ENCODE results near the gene PTF1A. TPM values are rescaled to one million over a fixed set of nuclear protein-coding genes. Genes with fewer than 3 reads are reported as not detected.

The PTF1A gene
- total RNA-seq, 1 donor from 2014 or later = not detected

DNA sequence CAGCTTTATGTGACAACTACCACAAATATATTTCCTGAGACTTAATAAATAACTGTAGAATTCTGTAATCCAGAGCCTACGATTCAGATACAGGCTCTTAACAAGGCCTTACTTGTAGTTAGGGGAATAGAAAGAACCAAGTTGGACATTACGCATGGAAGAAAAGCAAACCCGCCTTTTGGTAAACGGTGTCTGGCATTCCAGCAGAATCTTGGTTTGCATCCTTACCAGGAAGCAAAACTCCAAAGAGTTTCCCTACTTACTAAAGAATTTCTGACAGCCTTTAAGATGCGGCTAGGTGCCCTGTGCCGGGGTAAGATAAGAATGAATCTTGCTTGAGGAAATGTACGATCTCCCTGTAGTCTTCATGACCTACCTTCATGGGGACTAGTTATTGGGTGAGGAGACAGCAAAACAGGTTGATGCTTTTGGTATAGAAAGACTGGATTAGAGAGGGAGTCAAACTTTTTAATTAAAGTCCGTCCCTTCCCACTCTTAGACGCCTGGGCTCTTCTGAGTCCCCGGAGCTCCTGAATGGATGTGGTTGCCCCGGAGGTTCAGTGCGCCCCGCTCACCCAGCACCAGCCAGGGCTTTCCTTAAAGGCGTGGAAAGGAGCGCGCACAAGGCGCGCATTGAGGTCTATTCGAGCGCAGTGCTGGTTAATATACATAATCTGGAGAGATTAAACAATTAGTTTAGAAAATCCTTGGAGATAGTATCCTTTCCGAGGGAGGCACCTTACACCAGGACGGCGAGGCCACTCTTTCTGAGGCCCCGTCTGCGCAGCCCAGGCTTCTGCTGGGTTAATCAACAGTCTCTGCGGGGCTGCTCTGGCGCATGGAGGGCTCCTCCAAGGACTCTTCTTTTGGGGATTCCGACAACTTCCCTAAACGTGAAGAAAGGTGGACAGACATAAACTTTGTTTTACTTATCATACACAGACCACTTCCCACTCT lies 11.5 kb downstream of the PTF1A start:
- TF ChIP-seq, protein P1, sequence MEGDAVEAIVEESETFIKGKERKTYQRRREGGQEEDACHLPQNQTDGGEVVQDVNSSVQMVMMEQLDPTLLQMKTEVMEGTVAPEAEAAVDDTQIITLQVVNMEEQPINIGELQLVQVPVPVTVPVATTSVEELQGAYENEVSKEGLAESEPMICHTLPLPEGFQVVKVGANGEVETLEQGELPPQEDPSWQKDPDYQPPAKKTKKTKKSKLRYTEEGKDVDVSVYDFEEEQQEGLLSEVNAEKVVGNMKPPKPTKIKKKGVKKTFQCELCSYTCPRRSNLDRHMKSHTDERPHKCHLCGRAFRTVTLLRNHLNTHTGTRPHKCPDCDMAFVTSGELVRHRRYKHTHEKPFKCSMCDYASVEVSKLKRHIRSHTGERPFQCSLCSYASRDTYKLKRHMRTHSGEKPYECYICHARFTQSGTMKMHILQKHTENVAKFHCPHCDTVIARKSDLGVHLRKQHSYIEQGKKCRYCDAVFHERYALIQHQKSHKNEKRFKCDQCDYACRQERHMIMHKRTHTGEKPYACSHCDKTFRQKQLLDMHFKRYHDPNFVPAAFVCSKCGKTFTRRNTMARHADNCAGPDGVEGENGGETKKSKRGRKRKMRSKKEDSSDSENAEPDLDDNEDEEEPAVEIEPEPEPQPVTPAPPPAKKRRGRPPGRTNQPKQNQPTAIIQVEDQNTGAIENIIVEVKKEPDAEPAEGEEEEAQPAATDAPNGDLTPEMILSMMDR (IDR thresholded peaks at IDR 0.05) = no peak
- no peak for DNase-seq (ENCODE audit: extremely low spot score, unreplicated experiment)
- H3K36me3 Mint-ChIP-seq (ENCODE audit: unreplicated experiment) = no peaks in the 10 kb centered on the region
- H3K27me3 Mint-ChIP-seq (ENCODE audit: unreplicated experiment) = peaks cover 35% of the 10 kb centered on the region
- no peaks in the 10 kb centered on the region for H3K9me3 Mint-ChIP-seq (ENCODE audit: unreplicated experiment)
- no peak overlapping the region for H3K27ac Mint-ChIP-seq (ENCODE audit: unreplicated experiment)
- H3K4me3 Mint-ChIP-seq (ENCODE audit: unreplicated experiment) = no peak overlapping the region
- H3K4me1 Mint-ChIP-seq (ENCODE audit: unreplicated experiment) = no peaks in the 10 kb centered on the region

DNA sequence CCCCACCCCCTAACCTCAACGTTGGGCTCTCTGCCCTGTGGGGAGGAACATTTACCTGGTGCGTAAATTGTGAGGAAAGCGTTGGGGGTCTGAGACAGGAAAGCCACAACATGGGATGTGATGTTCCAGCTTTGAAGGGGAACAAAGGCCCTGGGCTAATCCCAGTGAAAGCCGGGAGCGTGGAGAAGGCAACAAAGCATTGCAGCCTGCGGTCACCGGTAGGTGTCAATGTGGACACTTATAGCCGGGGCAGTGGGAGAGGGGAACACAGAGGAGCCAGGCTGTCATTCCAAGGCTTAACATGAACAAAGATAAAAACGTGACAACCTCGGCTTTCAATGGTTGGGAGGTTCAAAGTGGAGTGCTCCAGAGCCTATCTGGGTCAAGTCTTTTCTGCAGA lies 12.7 kb downstream of the PTF1A start:
- Mint-ChIP-seq H3K4me1 (ENCODE audit: unreplicated experiment) (no peaks in the 10 kb centered on the region), H3K27me3 (ENCODE audit: unreplicated experiment) (peaks cover 32% of the 10 kb centered on the region), H3K36me3 (ENCODE audit: unreplicated experiment) (no peaks in the 10 kb centered on the region), H3K27ac (ENCODE audit: unreplicated experiment) (no peak overlapping the region), H3K9me3 (ENCODE audit: unreplicated experiment) (no peaks in the 10 kb centered on the region), H3K4me3 (ENCODE audit: unreplicated experiment) (no peak overlapping the region)
- TF ChIP-seq, protein P1 (IDR thresholded peaks at IDR 0.05) = no peak
- DNase-seq (ENCODE audit: extremely low spot score, unreplicated experiment) = no peak

DNA sequence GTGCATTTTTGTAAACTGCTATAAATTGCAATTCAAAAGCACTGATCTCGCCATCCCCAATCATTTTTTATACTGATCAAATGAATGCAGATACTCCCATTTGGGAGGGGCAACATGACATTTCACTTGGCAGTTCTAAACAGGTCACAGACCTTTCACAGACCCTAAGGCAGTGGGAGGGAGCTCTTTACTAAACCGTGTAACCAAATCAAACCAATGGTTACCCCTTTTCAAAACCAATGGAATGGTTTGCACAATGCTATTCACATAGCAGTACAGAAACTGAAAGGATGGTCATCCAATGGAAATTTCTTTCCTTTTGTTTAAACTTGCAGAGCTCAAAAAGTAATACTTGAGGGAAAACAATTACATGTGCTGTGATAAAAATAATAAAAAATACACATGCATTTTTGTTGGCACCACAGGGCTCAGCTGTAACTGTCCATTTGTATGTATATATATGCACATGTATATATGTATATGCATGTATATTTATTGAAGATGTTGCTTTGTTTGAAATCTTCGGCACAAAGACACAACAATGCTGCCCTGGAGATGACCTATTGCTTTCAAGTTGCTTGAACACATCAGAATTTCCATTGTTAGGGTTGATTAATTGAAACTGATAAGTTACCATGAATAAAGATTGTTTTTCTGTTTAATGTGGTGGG lies 14.0 kb downstream of the PTF1A start:
- TF ChIP-seq, protein P1 (IDR thresholded peaks at IDR 0.05) = no peak
- DNase-seq (ENCODE audit: extremely low spot score, unreplicated experiment) = no peak
- no peaks in the 10 kb centered on the region for H3K36me3 Mint-ChIP-seq (ENCODE audit: unreplicated experiment)
- no peaks in the 10 kb centered on the region for H3K4me1 Mint-ChIP-seq (ENCODE audit: unreplicated experiment)
- peaks cover 22% of the 10 kb centered on the region for H3K27me3 Mint-ChIP-seq (ENCODE audit: unreplicated experiment)
- H3K9me3 Mint-ChIP-seq (ENCODE audit: unreplicated experiment) = no peaks in the 10 kb centered on the region
- no peak overlapping the region for H3K4me3 Mint-ChIP-seq (ENCODE audit: unreplicated experiment)
- no peak overlapping the region for H3K27ac Mint-ChIP-seq (ENCODE audit: unreplicated experiment)

DNA sequence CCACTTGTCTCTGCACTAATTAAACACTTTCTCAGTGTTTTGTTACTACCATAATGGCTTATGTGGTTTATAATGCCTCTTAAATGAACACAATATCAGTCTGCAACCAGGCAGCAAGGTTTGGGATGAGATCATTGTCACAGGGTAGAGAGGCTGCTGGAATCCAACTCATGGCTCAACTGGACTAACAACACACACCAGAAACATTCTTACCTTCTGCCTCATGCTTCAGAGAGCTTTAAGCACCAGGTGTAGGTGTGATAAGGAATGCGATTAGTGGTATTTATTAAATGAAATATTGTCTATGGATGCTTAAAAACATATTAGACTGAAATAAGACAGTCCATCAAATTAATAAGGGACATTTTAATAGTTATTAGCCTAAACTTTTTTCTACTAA lies 25.4 kb downstream of the PTF1A start:
- TF ChIP-seq, protein P1 (IDR thresholded peaks at IDR 0.05) = no peak
- DNase-seq (ENCODE audit: extremely low spot score, unreplicated experiment) = no peak
- Mint-ChIP-seq H3K4me3 (ENCODE audit: unreplicated experiment) (no peak overlapping the region), H3K27ac (ENCODE audit: unreplicated experiment) (no peak overlapping the region), H3K36me3 (ENCODE audit: unreplicated experiment) (no peaks in the 10 kb centered on the region), H3K9me3 (ENCODE audit: unreplicated experiment) (no peaks in the 10 kb centered on the region), H3K27me3 (ENCODE audit: unreplicated experiment) (peaks cover 8% of the 10 kb centered on the region), H3K4me1 (ENCODE audit: unreplicated experiment) (no peaks in the 10 kb centered on the region)

DNA sequence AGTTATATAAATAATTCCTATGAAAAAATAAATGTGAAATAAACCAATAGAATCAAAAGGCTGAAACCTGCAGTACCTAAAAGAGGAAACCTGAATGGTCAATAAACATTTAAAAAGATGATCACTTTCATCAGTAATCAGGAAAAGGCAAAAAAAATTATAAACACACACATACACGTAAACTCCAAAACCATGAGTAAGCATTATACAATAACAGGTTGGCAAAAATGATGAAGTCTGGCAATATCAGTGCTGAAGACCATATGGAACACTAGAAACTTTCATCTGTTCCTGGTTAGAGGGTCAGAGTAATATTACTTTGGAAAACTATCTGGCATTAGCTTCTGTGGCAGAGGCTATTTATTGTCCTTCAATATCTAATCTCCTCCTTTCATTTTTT lies 38.5 kb downstream of the PTF1A start:
- TF ChIP-seq, protein P1 (IDR thresholded peaks at IDR 0.05) = no peak

More for the DNA sequence above, 38.5 kb downstream of the PTF1A start:
- H3K27me3 Mint-ChIP-seq (ENCODE audit: unreplicated experiment) = no peaks in the 10 kb centered on the region
- no peak overlapping the region for H3K27ac Mint-ChIP-seq (ENCODE audit: unreplicated experiment)
- H3K36me3 Mint-ChIP-seq (ENCODE audit: unreplicated experiment) = no peaks in the 10 kb centered on the region
- H3K9me3 Mint-ChIP-seq (ENCODE audit: unreplicated experiment) = no peaks in the 10 kb centered on the region
- no peak for DNase-seq (ENCODE audit: extremely low spot score, unreplicated experiment)
- H3K4me1 Mint-ChIP-seq (ENCODE audit: unreplicated experiment) = no peaks in the 10 kb centered on the region
- no peak overlapping the region for H3K4me3 Mint-ChIP-seq (ENCODE audit: unreplicated experiment)

Measured in osteocyte (in vitro differentiated cells).